ENCODE results near the gene USP31.

DNA sequence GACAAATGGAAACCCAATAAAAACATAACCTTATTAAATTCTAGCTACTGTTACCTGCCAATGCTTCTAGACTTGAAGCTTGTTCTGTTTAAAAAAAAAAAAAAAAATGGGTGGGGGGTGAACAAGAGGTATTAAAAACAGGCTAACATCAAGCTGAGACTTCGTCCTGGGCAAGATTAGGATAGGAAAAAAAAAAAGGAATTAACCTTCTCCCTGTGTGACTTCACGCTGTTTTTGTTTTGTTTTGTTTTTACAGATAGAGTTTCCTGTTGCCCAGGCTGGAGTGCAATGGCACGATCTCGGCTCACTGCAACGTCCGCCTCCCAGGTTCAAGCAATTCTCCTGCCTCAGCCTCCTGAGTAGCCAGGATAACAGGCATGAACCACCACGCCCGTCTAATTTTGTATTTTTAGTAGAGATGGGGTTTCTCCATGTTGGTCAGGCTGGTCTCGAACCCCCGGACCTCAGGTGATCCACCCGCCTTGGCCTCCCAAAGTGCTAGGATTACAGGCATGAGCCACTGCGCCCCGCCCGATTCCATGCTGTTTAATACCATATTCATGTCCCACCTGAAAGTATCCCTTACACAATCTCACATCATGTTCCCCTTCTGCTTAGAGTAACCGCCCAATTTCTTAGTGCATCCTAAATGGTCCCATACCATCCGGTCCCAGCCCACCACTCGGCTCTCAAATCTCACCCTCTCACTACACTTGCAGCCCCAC is 2.2 kb downstream of the USP31 start:
- TF ChIP-seq, protein P1, sequence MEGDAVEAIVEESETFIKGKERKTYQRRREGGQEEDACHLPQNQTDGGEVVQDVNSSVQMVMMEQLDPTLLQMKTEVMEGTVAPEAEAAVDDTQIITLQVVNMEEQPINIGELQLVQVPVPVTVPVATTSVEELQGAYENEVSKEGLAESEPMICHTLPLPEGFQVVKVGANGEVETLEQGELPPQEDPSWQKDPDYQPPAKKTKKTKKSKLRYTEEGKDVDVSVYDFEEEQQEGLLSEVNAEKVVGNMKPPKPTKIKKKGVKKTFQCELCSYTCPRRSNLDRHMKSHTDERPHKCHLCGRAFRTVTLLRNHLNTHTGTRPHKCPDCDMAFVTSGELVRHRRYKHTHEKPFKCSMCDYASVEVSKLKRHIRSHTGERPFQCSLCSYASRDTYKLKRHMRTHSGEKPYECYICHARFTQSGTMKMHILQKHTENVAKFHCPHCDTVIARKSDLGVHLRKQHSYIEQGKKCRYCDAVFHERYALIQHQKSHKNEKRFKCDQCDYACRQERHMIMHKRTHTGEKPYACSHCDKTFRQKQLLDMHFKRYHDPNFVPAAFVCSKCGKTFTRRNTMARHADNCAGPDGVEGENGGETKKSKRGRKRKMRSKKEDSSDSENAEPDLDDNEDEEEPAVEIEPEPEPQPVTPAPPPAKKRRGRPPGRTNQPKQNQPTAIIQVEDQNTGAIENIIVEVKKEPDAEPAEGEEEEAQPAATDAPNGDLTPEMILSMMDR (IDR thresholded peaks at IDR 0.05 in 8 of 11, conservative IDR thresholded peaks at IDR 0.05 in 3 of 11): no peak
- TF ChIP-seq POLR2A (IDR thresholded peaks at IDR 0.05): no peak
